ENCODE results near the gene OPN3.

Gene OPN3

GRCh38 chr1:241652012-241652411, 11.8 kb upstream of the OPN3 start, which contains the start of gene WDR64:
WDR64 (plus strand) TSS chr1:241652281; CDS start chr1:241652485, 204 bp downstream.
- Histone ChIP-seq H3K36me3 (ENCODE audit: control insufficient read depth in 2 of 2, insufficient read depth in 1 of 2, low read length in 2 of 2) (no peaks in the 10 kb centered on the region), H3K27ac (ENCODE audit: extremely low read depth, low read depth, low read length) (no peak within 1 kb of the TSS), H3K4me3 (ENCODE audit: low read depth, low read length) (no peak within 1 kb of the TSS), H3K4me1 (ENCODE audit: control insufficient read depth, insufficient read depth, low read length) (no peaks in the 10 kb centered on the region), H3K9me3 (ENCODE audit: control insufficient read depth, insufficient read depth, low read depth, low read length) (no peaks in the 10 kb centered on the region)
- ChIA-PET CTCF (interaction anchor here (0.8 kb wide), 1 partner anchor 26 kb away, joined by 3 read pairs; no protein-coding TSS in a partner anchor), POLR2A (interaction anchor here (0.6 kb wide), 1 partner anchor 544 kb away, joined by 3 read pairs; no protein-coding TSS in a partner anchor)
- TF ChIP-seq ZNF404 (tag by site-specific recombination; IDR thresholded peaks at IDR 0.05): no peak
- TF ChIP-seq ZNF2 (tag by site-specific recombination; IDR thresholded peaks at IDR 0.05): no peak
- no peak for TF ChIP-seq SP7 (tag by site-specific recombination; IDR thresholded peaks at IDR 0.05)
- TF ChIP-seq ZNF792 (tag by site-specific recombination; IDR thresholded peaks at IDR 0.05): no peak
- TF ChIP-seq ZNF37A (tag by site-specific recombination; IDR thresholded peaks at IDR 0.05): no peak
- no peak for TF ChIP-seq CTCF (tag by site-specific recombination; IDR thresholded peaks at IDR 0.05)
- no peak for TF ChIP-seq ZNF571 (tag by site-specific recombination; IDR thresholded peaks at IDR 0.05)
- no peak for TF ChIP-seq ZNF626 (tag by site-specific recombination; IDR thresholded peaks at IDR 0.05)
- TF ChIP-seq HIC1 (tag by site-specific recombination; IDR thresholded peaks at IDR 0.05): no peak
- TF ChIP-seq ZNF514 (tag by site-specific recombination; IDR thresholded peaks at IDR 0.05): no peak
- no peak for TF ChIP-seq ZNF341 (tag by site-specific recombination; IDR thresholded peaks at IDR 0.05; ENCODE audit: low read depth)
- TF ChIP-seq ZNF677 (tag by site-specific recombination; IDR thresholded peaks at IDR 0.05): no peak

GRCh38 chr1:241648159-241648558, 8.0 kb upstream of the OPN3 start:
- no peaks in the 10 kb centered on the region for H3K4me1 ChIP-seq (ENCODE audit: control insufficient read depth, insufficient read depth, low read length)
- POLR2A ChIA-PET: no interaction called here
- TF ChIP-seq ZBTB8A (tag by site-specific recombination; IDR thresholded peaks at IDR 0.05) (no peak), ZEB2 (tag by site-specific recombination; IDR thresholded peaks at IDR 0.05) (no peak), ZBTB6 (tag by site-specific recombination; IDR thresholded peaks at IDR 0.05) (no peak), PRDM4 (tag by site-specific recombination; IDR thresholded peaks at IDR 0.05) (no peak), ZNF24 (tag by site-specific recombination; IDR thresholded peaks at IDR 0.05) (no peak), ZNF280D (tag by site-specific recombination; IDR thresholded peaks at IDR 0.05) (no peak), ZNF214 (tag by site-specific recombination; IDR thresholded peaks at IDR 0.05; ENCODE audit: borderline replicate concordance) (no peak), ZNF248 (tag by site-specific recombination; IDR thresholded peaks at IDR 0.05) (no peak), ZNF626 (tag by site-specific recombination; IDR thresholded peaks at IDR 0.05) (no peak), ZNF510 (tag by site-specific recombination; IDR thresholded peaks at IDR 0.05; ENCODE audit: insufficient replicate concordance) (no peak), ZNF311 (tag by site-specific recombination; IDR thresholded peaks at IDR 0.05; ENCODE audit: borderline replicate concordance) (no peak), SP2 (tag by site-specific recombination; IDR thresholded peaks at IDR 0.05) (no peak), ZNF274 (IDR thresholded peaks at IDR 0.05; ENCODE audit: low read length) (no peak), ZNF274 (tag by site-specific recombination; IDR thresholded peaks at IDR 0.05; ENCODE audit: borderline replicate concordance) (no peak), ZNF423 (tag by site-specific recombination; IDR thresholded peaks at IDR 0.05) (no peak)

More at GRCh38 chr1:241648159-241648558, 8.0 kb upstream of the OPN3 start:
- Histone ChIP-seq H3K27ac (ENCODE audit: extremely low read depth, low read depth, low read length) (no peak overlapping the region), H3K4me3 (ENCODE audit: low read depth, low read length) (no peak overlapping the region), H3K36me3 (ENCODE audit: control insufficient read depth in 2 of 2, insufficient read depth in 1 of 2, low read length in 2 of 2) (no peaks in the 10 kb centered on the region), H3K9me3 (ENCODE audit: control insufficient read depth, insufficient read depth, low read depth, low read length) (no peaks in the 10 kb centered on the region)
- CTCF ChIA-PET: interaction anchor here (0.7 kb wide), 1 partner anchor 186 kb away, joined by 3 read pairs; no protein-coding TSS in a partner anchor

Data from HEK293 (cell line).